Mesothelial cell of epicardium (in vitro differentiated cells): ENCODE data around the gene COMTD1. TPM values are rescaled to one million over a fixed set of nuclear protein-coding genes. Genes with fewer than 3 reads are reported as not detected.
"Not testable (repeated sequence)": the region's sequence is repeated elsewhere in the genome, so short reads cannot be mapped to it uniquely, and the experiment has no call there.

Source experiments
- DNase-seq, 2 experiments: peaks; one replicate each; pipeline ENCODE4 v3.0.0; 2021; ENCODE audit warnings: low spot score in 2 of 2; ENCODE audit not compliant: unreplicated experiment in 2 of 2
- H3K27ac Mint-ChIP-seq: 2 replicates; pipeline ENCODE4 v1.8.0; 2021; ENCODE audit warnings: mixed read lengths
- H3K27me3 Mint-ChIP-seq: 2 replicates; pipeline ENCODE4 v1.8.0; 2021; ENCODE audit warnings: low read depth, mixed read lengths
- H3K36me3 Mint-ChIP-seq: 2 replicates; pipeline ENCODE4 v1.8.0; 2021; ENCODE audit warnings: mixed read lengths
- H3K4me1 Mint-ChIP-seq: 2 replicates; pipeline ENCODE4 v1.8.0; 2021; ENCODE audit warnings: mixed read lengths
- H3K4me3 Mint-ChIP-seq: 2 replicates; pipeline ENCODE4 v1.8.0; 2021; ENCODE audit warnings: mild to moderate bottlenecking, moderate library complexity, mixed read lengths
- H3K9me3 Mint-ChIP-seq: 2 replicates; pipeline ENCODE4 v1.8.0; 2021; ENCODE audit warnings: mixed read lengths
- CTCF ChIP-seq: fragments of 200-600 bp; sonication (generic); IDR thresholded peaks from one replicate; pipeline ENCODE4 v1.5.0; 2021; ENCODE audit warnings: antibody characterized with exemption; ENCODE audit not compliant: unreplicated experiment
- total RNA-seq: library from RNA; stranded (reverse); gene quantifications from 3 replicates; pipeline ENCODE4 v1.2.1, GENCODE V29; 2021

Gene COMTD1
- total RNA-seq, 1 donor from 2014 or later: 13.9 TPM

GRCh38 chr10:75197906-75198305, 37.9 kb downstream of the COMTD1 start:
- Mint-ChIP-seq H3K27ac (no peak overlapping the region), H3K36me3 (peaks cover 6% of the 10 kb centered on the region), H3K4me1 (peaks cover 3% of the 10 kb centered on the region), H3K4me3 (no peak overlapping the region), H3K9me3 (no peaks in the 10 kb centered on the region), H3K27me3 (no peaks in the 10 kb centered on the region)
- no peak for DNase-seq
- TF ChIP-seq CTCF: no peak

GRCh38 chr10:75197066-75197465, 38.7 kb downstream of the COMTD1 start:
- TF ChIP-seq CTCF: no peak
- no peaks in the 10 kb centered on the region for H3K27me3 Mint-ChIP-seq
- peaks cover 3% of the 10 kb centered on the region for H3K4me1 Mint-ChIP-seq
- H3K27ac Mint-ChIP-seq: no peak overlapping the region
- H3K9me3 Mint-ChIP-seq: no peaks in the 10 kb centered on the region
- DNase-seq: no peak
- H3K36me3 Mint-ChIP-seq: peaks cover 7% of the 10 kb centered on the region
- H3K4me3 Mint-ChIP-seq: no peak overlapping the region

GRCh38 chr10:75195035-75195763, 40.6 kb downstream of the COMTD1 start:
- DNase-seq: no peak
- H3K27me3 Mint-ChIP-seq: no peaks in the 10 kb centered on the region
- no peaks in the 10 kb centered on the region for H3K9me3 Mint-ChIP-seq
- H3K4me1 Mint-ChIP-seq: peaks cover 4% of the 10 kb centered on the region
- peaks cover 7% of the 10 kb centered on the region for H3K36me3 Mint-ChIP-seq
- H3K27ac Mint-ChIP-seq: no peak overlapping the region
- no peak for TF ChIP-seq CTCF
- no peak overlapping the region for H3K4me3 Mint-ChIP-seq

- not testable (repeated sequence) for H3K9me3 Mint-ChIP-seq, H3K36me3 Mint-ChIP-seq, H3K27ac Mint-ChIP-seq, H3K4me3 Mint-ChIP-seq, H3K4me1 Mint-ChIP-seq, DNase-seq, H3K27me3 Mint-ChIP-seq
These were observed 41.1 kb downstream of the COMTD1 start for GRCh38 chr10:75194625-75195024.

GRCh38 chr10:75191821-75192568, 43.8 kb downstream of the COMTD1 start:
- H3K9me3 Mint-ChIP-seq: no peaks in the 10 kb centered on the region
- no peaks in the 10 kb centered on the region for H3K27me3 Mint-ChIP-seq
- TF ChIP-seq CTCF: no peak
- H3K36me3 Mint-ChIP-seq: peaks cover 9% of the 10 kb centered on the region
- peaks cover 6% of the 10 kb centered on the region for H3K4me1 Mint-ChIP-seq
- H3K4me3 Mint-ChIP-seq: no peak overlapping the region
- peak overlapping the region; percentile 63 for H3K27ac Mint-ChIP-seq
- DNase-seq: no peak
